ENCODE measurements around the gene MPDZ.

DNA sequence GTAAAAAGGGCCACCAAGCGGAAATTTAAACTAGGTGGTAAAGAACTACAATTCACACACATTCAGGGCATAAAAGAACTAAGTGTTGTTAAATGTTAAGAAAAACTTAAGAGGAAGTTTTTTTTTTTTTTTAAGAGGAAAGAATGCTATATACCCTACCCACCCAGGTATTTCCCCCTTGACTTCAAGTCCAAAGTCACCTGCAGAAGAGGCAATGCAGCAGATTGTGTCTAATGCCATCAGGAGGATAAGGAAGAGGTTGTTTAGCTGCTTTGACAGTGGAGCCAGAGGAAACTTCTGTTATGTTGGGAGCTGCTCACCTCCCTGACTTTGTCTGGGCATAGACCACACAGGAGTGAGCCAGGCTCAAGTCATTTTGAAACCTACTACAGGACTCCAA lies 69.2 kb downstream of the MPDZ start:
- TF ChIP-seq, protein P1, sequence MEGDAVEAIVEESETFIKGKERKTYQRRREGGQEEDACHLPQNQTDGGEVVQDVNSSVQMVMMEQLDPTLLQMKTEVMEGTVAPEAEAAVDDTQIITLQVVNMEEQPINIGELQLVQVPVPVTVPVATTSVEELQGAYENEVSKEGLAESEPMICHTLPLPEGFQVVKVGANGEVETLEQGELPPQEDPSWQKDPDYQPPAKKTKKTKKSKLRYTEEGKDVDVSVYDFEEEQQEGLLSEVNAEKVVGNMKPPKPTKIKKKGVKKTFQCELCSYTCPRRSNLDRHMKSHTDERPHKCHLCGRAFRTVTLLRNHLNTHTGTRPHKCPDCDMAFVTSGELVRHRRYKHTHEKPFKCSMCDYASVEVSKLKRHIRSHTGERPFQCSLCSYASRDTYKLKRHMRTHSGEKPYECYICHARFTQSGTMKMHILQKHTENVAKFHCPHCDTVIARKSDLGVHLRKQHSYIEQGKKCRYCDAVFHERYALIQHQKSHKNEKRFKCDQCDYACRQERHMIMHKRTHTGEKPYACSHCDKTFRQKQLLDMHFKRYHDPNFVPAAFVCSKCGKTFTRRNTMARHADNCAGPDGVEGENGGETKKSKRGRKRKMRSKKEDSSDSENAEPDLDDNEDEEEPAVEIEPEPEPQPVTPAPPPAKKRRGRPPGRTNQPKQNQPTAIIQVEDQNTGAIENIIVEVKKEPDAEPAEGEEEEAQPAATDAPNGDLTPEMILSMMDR (IDR thresholded peaks at IDR 0.05), result no peak
- no peak for TF ChIP-seq POLR2A (IDR thresholded peaks at IDR 0.05)
